Measurements from ENCODE around the gene DNASE1. TPM values are rescaled to one million over a fixed set of nuclear protein-coding genes. Genes with fewer than 3 reads are reported as not detected.

The DNASE1 gene
- total RNA-seq, 4 donors from 2014 or later: 5.7 to 13.4 (median 9.9) TPM

- TF ChIP-seq POLR2A (IDR thresholded peaks at IDR 0.05): no peak
- no peak for TF ChIP-seq CTCF (IDR thresholded peaks at IDR 0.05)
- Histone ChIP-seq H3K9me3 (no peaks in the 10 kb centered on the region), H3K4me3 (no peak overlapping the region), H3K27me3 (no peaks in the 10 kb centered on the region), H3K27ac (peak overlapping the region in 2 of 4 donors; percentile 8 to 62), H3K36me3 (peaks cover 0 to 32% (median under 1%) of the 10 kb centered on the region in 3 donors), H3K4me1 (peaks cover 0 to 44% (median 11%) of the 10 kb centered on the region in 3 donors)
- intact Hi-C loops (cut with DNase I): no loop called here
- no peak for DNase-seq
- WGBS, 2 donors: 64 to 74% methylated on average over 15 of the region's 15 CpGs
Observed at GRCh38 chr16:3646348-3646920, 8.1 kb upstream of the DNASE1 start.

DNA sequence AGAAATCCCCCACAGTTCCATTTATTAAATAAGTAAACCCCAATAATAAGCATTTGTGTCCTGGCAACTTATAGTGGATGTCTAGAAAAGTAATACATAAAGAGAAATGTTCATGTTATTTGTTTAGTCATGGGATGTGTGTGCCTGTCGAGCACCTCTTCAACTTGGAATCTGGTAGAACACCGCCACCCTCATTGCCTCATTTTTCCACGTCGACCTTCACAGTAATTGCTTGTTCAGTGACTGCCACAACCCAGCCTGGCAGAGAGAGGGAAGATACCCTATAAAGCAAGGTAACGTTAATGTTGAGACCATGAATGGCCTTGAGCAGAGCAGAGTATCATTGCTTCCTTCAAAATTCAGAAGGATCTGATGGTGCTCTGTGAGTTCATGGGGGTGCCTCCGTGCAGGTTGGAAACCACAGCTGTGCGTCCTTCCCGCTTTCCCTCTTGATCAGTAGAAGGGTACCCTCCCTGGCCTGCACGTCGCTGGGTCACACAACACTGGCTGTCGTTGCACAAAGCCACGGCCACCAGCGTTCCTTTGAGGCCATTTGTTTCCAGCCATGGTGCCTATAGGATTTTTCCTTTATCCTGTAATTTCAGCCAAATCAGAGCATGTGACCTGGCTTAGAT is 3.7 kb upstream of the DNASE1 start:
- no peak overlapping the region for H3K27ac ChIP-seq
- H3K36me3 ChIP-seq: peaks cover 6 to 39% (median 6%) of the 10 kb centered on the region in 3 donors
- no peaks in the 10 kb centered on the region for H3K27me3 ChIP-seq
- H3K4me3 ChIP-seq: no peak overlapping the region
- no peaks in the 10 kb centered on the region for H3K9me3 ChIP-seq
- 81 to 88% methylated on average over 12 to 13 of the region's 13 CpGs for whole genome bisulfite sequencing, 2 donors
- TF ChIP-seq CTCF (IDR thresholded peaks at IDR 0.05): no peak
- no peak for TF ChIP-seq POLR2A (IDR thresholded peaks at IDR 0.05)
- intact Hi-C loops (cut with DNase I): no loop called here
- H3K4me1 ChIP-seq: peaks cover 0 to 12% (median 4%) of the 10 kb centered on the region in 3 donors
- no peak for DNase-seq

- intact Hi-C loops (cut with DNase I): no loop called here
- H3K9me3 ChIP-seq: no peaks in the 10 kb centered on the region
- H3K27ac ChIP-seq: no peak overlapping the region
- DNase-seq: no peak
- H3K36me3 ChIP-seq: peaks cover 9 to 49% (median 9%) of the 10 kb centered on the region in 3 donors
- H3K27me3 ChIP-seq: no peaks in the 10 kb centered on the region
- TF ChIP-seq CTCF (IDR thresholded peaks at IDR 0.05): no peak
- 51 to 68% methylated on average over 6 to 7 of the region's 18 CpGs for WGBS, 2 donors
- no peak overlapping the region for H3K4me3 ChIP-seq
- peaks cover 0 to 2% (median 0%) of the 10 kb centered on the region in 3 donors for H3K4me1 ChIP-seq
Observed at GRCh38 chr16:3651461-3652372, 2.8 kb upstream of the DNASE1 start.

GRCh38 chr16:3652373-3653195 is 1.9 kb upstream of the DNASE1 start:
- peaks cover 18 to 57% (median 18%) of the 10 kb centered on the region in 3 donors for H3K36me3 ChIP-seq
- intact Hi-C loops (cut with DNase I): no loop called here
- no peaks in the 10 kb centered on the region for H3K9me3 ChIP-seq
- 79 to 86% methylated on average over 11 to 12 of the region's 14 CpGs for WGBS, 2 donors
- TF ChIP-seq POLR2A (IDR thresholded peaks at IDR 0.05) (no peak), CTCF (IDR thresholded peaks at IDR 0.05) (no peak)
- H3K4me3 ChIP-seq: no peak overlapping the region
- H3K27me3 ChIP-seq: no peaks in the 10 kb centered on the region
- no peak for DNase-seq
- no peak overlapping the region for H3K27ac ChIP-seq
- no peaks in the 10 kb centered on the region for H3K4me1 ChIP-seq
